Measurements from ENCODE around the gene UNKL.

Gene UNKL

GRCh38 chr16:1320097-1320496 is 94.4 kb downstream of the UNKL start:
- no peak for TF ChIP-seq CTCF (IDR thresholded peaks at IDR 0.05; ENCODE audit: control extremely low read depth, extremely low read depth, low read depth, missing control alignments)
- CTCF ChIA-PET, result interaction anchor here (1.0 kb wide), 1 partner anchor 17 kb away, joined by 3 read pairs; no protein-coding TSS in a partner anchor

GRCh38 chr16:1319041-1319440 is 95.5 kb downstream of the UNKL start:
- ChIA-PET CTCF (interaction anchor here (1.8 kb wide), 1 partner anchor 18 kb away, joined by 4 read pairs; no protein-coding TSS in a partner anchor), POLR2A (no interaction called here)
- TF ChIP-seq CTCF (IDR thresholded peaks at IDR 0.05; ENCODE audit: control extremely low read depth, extremely low read depth, low read depth, missing control alignments), result no peak
- DNase-seq (ENCODE audit: extremely low spot score), result no peak

More at GRCh38 chr16:1320097-1320496, 94.4 kb downstream of the UNKL start:
- POLR2A ChIA-PET, result no interaction called here
- DNase-seq (ENCODE audit: extremely low spot score), result no peak

GRCh38 chr16:1318268-1318545 is 96.3 kb downstream of the UNKL start:
- ChIA-PET CTCF (interaction anchor here (1.8 kb wide), 1 partner anchor 17 kb away, joined by 4 read pairs; no protein-coding TSS in a partner anchor), POLR2A (no interaction called here)
- DNase-seq (ENCODE audit: extremely low spot score), result no peak
- TF ChIP-seq CTCF (IDR thresholded peaks at IDR 0.05; ENCODE audit: control extremely low read depth, extremely low read depth, low read depth, missing control alignments), result no peak

GRCh38 chr16:1317479-1318267 is 96.8 kb downstream of the UNKL start:
- TF ChIP-seq CTCF (IDR thresholded peaks at IDR 0.05; ENCODE audit: control extremely low read depth, extremely low read depth, low read depth, missing control alignments), result no peak
- no peak for DNase-seq (ENCODE audit: extremely low spot score)
- POLR2A ChIA-PET, result interaction anchor here (0.6 kb wide), 1 partner anchor 47 kb away, joined by 3 read pairs; no protein-coding TSS in a partner anchor
- CTCF ChIA-PET, result interaction anchor here (1.3 to 1.8 kb wide), 3 partner anchors 17 to 45 kb away, joined by 3 to 5 read pairs (median 4); no protein-coding TSS in a partner anchor

- CTCF ChIA-PET, result interaction anchor here (0.9 to 1.7 kb wide), 4 partner anchors 11 to 26 kb away, joined by 3 to 5 read pairs (median 3); no protein-coding TSS in a partner anchor
- POLR2A ChIA-PET, result no interaction called here
- TF ChIP-seq CTCF (IDR thresholded peaks at IDR 0.05; ENCODE audit: control extremely low read depth, extremely low read depth, low read depth, missing control alignments), result no peak
- no peak for DNase-seq (ENCODE audit: extremely low spot score)
These were observed 98.5 kb downstream of the UNKL start for GRCh38 chr16:1316033-1316405.

- ChIA-PET CTCF (interaction anchor here (0.9 to 1.7 kb wide), 4 partner anchors 10 to 26 kb away, joined by 3 to 5 read pairs (median 3); no protein-coding TSS in a partner anchor), POLR2A (no interaction called here)
- no peak for DNase-seq (ENCODE audit: extremely low spot score)
- no peak for TF ChIP-seq CTCF (IDR thresholded peaks at IDR 0.05; ENCODE audit: control extremely low read depth, extremely low read depth, low read depth, missing control alignments)
These were observed 99.1 kb downstream of the UNKL start for GRCh38 chr16:1315081-1316032.

All from GM10248 (cell line).